Esophagus muscularis mucosa (tissue), 4 donors: Measurements from ENCODE around the gene GOLGA3. TPM values are rescaled to one million over a fixed set of nuclear protein-coding genes. Genes with fewer than 3 reads are reported as not detected.

Experiments
- DNase-seq: peaks from one replicate; pipeline ENCODE4 v3.0.0-alpha.2; 2017; ENCODE audit errors: extremely low spot score
- H3K27ac ChIP-seq, 4 donors: fragments of 200-600 bp; sonication (generic); replicated peaks in 1 of 4; 1 replicate in 3 of 4; 2 replicates in 1 of 4; pipeline ENCODE4 v1.5.1; 2016 to 2019; ENCODE audit warnings: mild to moderate bottlenecking in 1 of 4
- H3K27me3 ChIP-seq, 4 donors: fragments of 200-600 bp; sonication (generic); one replicate each; pipeline versions ENCODE4 v1.5.1 to v1.6.0; 2016 to 2019
- H3K36me3 ChIP-seq, 4 donors: fragments of 200-600 bp; sonication (generic); one replicate each; pipeline ENCODE4 v1.5.1; 2016 to 2019
- H3K4me1 ChIP-seq, 4 donors: fragments of 200-600 bp; sonication (generic); one replicate each; pipeline ENCODE4 v1.5.1; 2016 to 2019
- H3K4me3 ChIP-seq, 4 donors: fragments of 200-600 bp; sonication (generic); 1 replicate in 2 of 4; 2 replicates in 2 of 4; pipeline ENCODE4 v1.5.1; 2016 to 2019; ENCODE audit warnings: mild to moderate bottlenecking in 4 of 4, moderate library complexity in 1 of 4
- H3K9me3 ChIP-seq, 4 donors: fragments of 200-600 bp; sonication (generic); 1 replicate in 3 of 4; 2 replicates in 1 of 4; pipeline ENCODE4 v1.5.1; 2016 to 2019
- EP300 ChIP-seq: sonication (generic); formaldehyde crosslinking; IDR thresholded peaks from one replicate; pipeline ENCODE4 v1.6.1; 2017; ENCODE audit warnings: antibody characterized with exemption
- POLR2A ChIP-seq: fragments of 450-650 bp; IDR thresholded peaks from one replicate; pipeline ENCODE4 v1.6.1; 2017; ENCODE audit warnings: antibody characterized with exemption, moderate library complexity, mild to moderate bottlenecking, low read depth
- POLR2AphosphoS5 ChIP-seq, 2 donors: sonication (generic); formaldehyde crosslinking; IDR thresholded peaks; one replicate each; pipeline ENCODE4 v1.6.1; 2017; ENCODE audit warnings: antibody characterized with exemption in 2 of 2
- WGBS: methylation state at CpG from one replicate; pipeline ENCODE4 v1.1.5; 2018; 5-methylcytosine and 5-hydroxymethylcytosine counted together
- intact Hi-C: fragments of 100-400 bp; cut with DNase I; formaldehyde crosslinking; loops from one replicate; pipeline ENCODE4 v1.15.1; 2023
- total RNA-seq, 4 donors: library from RNA; depleted of rRNA; stranded (reverse); fragments of >200 nt; gene quantifications; one replicate each; pipeline versions ENCODE4 v1.1.0 to v1.2.1, GENCODE V29; 2016
- TF ChIP-seq, protein P1 (sequence below), 3 experiments: fragments of 200-600 bp in 2 of 3; fragments of 450-650 bp in 1 of 3; sonication (generic) in 2 of 3; IDR thresholded peaks; one replicate each; pipeline ENCODE4 v1.5.1; 2017 to 2019; ENCODE audit warnings: antibody characterized with exemption in 3 of 3, mild to moderate bottlenecking in 2 of 3, moderate library complexity in 1 of 3

The GOLGA3 gene
- total RNA-seq, 4 donors from 2014 or later, result 72.3 to 123 (median 93.4) TPM

GRCh38 chr12:132827763-132828703 lies 636 bp downstream of the GOLGA3 start:
- intact Hi-C loops, result loop anchor here (5.0 kb wide), 2 partner anchors 66 to 74 kb away; partner anchors contain the start of gene ANKLE2
- TF ChIP-seq POLR2A, result no peak
- Histone ChIP-seq H3K4me1 (peaks cover 13 to 36% (median 29%) of the 10 kb centered on the region in 4 donors), H3K27me3 (no peaks in the 10 kb centered on the region), H3K4me3 (peak overlapping the region; percentile 75 to 99 (median 83)), H3K9me3 (no peaks in the 10 kb centered on the region), H3K27ac (peak overlapping the region; percentile 94 to 99 (median 94)), H3K36me3 (peaks cover 5 to 45% (median 27%) of the 10 kb centered on the region in 4 donors)
- 25% methylated on average over 22 of the region's 59 CpGs for WGBS
- DNase-seq, result no peak

DNA sequence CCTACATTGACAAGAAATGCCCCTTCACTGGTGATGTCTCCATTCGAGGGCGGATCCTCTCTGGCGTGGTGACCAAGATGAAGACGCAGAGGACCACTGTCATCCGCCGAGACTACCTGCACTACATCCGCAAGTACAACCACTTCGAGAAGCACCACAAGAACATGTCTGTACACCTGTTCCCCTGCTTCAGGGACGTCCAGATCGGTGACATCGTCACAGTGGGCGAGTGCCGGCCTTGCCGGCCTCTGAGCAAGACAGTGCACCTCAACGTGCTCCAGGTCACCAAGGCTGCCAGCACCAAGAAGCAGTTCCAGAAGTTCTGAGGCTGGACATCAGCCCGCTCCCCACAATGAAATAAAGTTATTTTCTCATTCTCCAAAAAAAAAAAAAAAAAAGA lies 2.8 kb downstream of the GOLGA3 start:
- intact Hi-C loops, result loop anchor here (5.0 kb wide), 2 partner anchors 64 to 76 kb away; partner anchors contain the start of gene ANKLE2
- Histone ChIP-seq H3K27ac (no peak overlapping the region), H3K36me3 (peaks cover 15 to 59% (median 35%) of the 10 kb centered on the region in 4 donors), H3K9me3 (no peaks in the 10 kb centered on the region), H3K4me3 (no peak overlapping the region), H3K27me3 (no peaks in the 10 kb centered on the region), H3K4me1 (peaks cover 13 to 36% (median 29%) of the 10 kb centered on the region in 4 donors)
- WGBS, result 89% methylated on average over 15 of the region's 16 CpGs
- DNase-seq, result no peak
- no peak for TF ChIP-seq POLR2A
- TF ChIP-seq, protein P1, sequence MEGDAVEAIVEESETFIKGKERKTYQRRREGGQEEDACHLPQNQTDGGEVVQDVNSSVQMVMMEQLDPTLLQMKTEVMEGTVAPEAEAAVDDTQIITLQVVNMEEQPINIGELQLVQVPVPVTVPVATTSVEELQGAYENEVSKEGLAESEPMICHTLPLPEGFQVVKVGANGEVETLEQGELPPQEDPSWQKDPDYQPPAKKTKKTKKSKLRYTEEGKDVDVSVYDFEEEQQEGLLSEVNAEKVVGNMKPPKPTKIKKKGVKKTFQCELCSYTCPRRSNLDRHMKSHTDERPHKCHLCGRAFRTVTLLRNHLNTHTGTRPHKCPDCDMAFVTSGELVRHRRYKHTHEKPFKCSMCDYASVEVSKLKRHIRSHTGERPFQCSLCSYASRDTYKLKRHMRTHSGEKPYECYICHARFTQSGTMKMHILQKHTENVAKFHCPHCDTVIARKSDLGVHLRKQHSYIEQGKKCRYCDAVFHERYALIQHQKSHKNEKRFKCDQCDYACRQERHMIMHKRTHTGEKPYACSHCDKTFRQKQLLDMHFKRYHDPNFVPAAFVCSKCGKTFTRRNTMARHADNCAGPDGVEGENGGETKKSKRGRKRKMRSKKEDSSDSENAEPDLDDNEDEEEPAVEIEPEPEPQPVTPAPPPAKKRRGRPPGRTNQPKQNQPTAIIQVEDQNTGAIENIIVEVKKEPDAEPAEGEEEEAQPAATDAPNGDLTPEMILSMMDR (IDR thresholded peaks at IDR 0.05), result no peak

- H3K9me3 ChIP-seq, result no peaks in the 10 kb centered on the region
- H3K36me3 ChIP-seq, result peaks cover 21 to 67% (median 43%) of the 10 kb centered on the region in 4 donors
- H3K4me3 ChIP-seq, result no peak overlapping the region
- H3K27ac ChIP-seq, result no peak overlapping the region
- intact Hi-C loops, result loop anchor here (5.0 kb wide), 2 partner anchors 63 to 77 kb away; partner anchors contain the start of gene ANKLE2
- peaks cover 13 to 36% (median 29%) of the 10 kb centered on the region in 4 donors for H3K4me1 ChIP-seq
- DNase-seq, result no peak
- H3K27me3 ChIP-seq, result no peaks in the 10 kb centered on the region
- 93% methylated on average over 18 of the region's 18 CpGs for WGBS
- TF ChIP-seq POLR2AphosphoS5 (IDR thresholded peaks at IDR 0.05) (no peak), POLR2A (no peak), EP300 (no peak)
- TF ChIP-seq, protein P1 (IDR thresholded peaks at IDR 0.05), result no peak
Measured at GRCh38 chr12:132825089-132825488, 3.6 kb downstream of the GOLGA3 start.

DNA sequence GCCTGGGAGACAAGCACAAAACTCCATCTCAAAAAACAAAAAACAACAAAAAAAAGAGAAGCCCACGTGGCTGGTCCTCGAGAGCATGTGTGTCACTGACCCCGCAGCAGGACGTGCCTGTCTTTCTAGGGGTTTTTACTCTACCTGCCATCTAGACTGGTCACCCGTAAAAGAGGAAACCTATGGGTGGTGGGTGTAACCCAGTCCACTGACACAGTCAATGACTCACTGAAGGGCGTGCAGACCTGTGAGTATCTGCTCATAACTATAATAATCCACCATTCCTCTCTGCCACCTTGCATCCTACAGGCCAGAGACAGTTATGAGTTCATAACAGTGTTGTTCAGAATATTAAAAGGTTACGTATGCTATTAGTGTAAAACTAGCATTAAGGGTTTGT lies 4.6 kb downstream of the GOLGA3 start:
- H3K27ac ChIP-seq, result no peak overlapping the region
- intact Hi-C loops, result no loop called here
- H3K4me1 ChIP-seq, result peaks cover 9 to 32% (median 24%) of the 10 kb centered on the region in 4 donors
- H3K27me3 ChIP-seq, result no peaks in the 10 kb centered on the region
- H3K4me3 ChIP-seq, result no peak overlapping the region
- peaks cover 28 to 77% (median 53%) of the 10 kb centered on the region in 4 donors for H3K36me3 ChIP-seq
- WGBS, result 81% methylated on average over 7 of the region's 7 CpGs
- no peak for DNase-seq
- H3K9me3 ChIP-seq, result no peaks in the 10 kb centered on the region
- TF ChIP-seq, protein P1 (IDR thresholded peaks at IDR 0.05), result no peak
- TF ChIP-seq POLR2A (no peak), EP300 (no peak), POLR2AphosphoS5 (IDR thresholded peaks at IDR 0.05) (no peak)

GRCh38 chr12:132818562-132818961 lies 10.1 kb downstream of the GOLGA3 start:
- Histone ChIP-seq H3K4me3 (no peak overlapping the region), H3K9me3 (no peaks in the 10 kb centered on the region), H3K27ac (no peak overlapping the region), H3K27me3 (no peaks in the 10 kb centered on the region), H3K4me1 (no peaks in the 10 kb centered on the region), H3K36me3 (peaks cover 59 to 88% (median 75%) of the 10 kb centered on the region in 4 donors)
- TF ChIP-seq EP300 (no peak), POLR2AphosphoS5 (IDR thresholded peaks at IDR 0.05) (no peak), POLR2A (no peak)
- TF ChIP-seq, protein P1 (IDR thresholded peaks at IDR 0.05), result no peak
- DNase-seq, result no peak
- 89% methylated on average over 8 of the region's 8 CpGs for WGBS
- intact Hi-C loops, result no loop called here
